HepG2 (cell line): ENCODE measurements around the gene DOC2A. TPM values are rescaled to one million over a fixed set of nuclear protein-coding genes. Genes with fewer than 3 reads are reported as not detected.
A peak's percentile ranks its signal among the peaks of the same experiment; 100 is the strongest.

ENCODE experiments used
- ATAC-seq: fragments of 200-7000 bp; cut with Tn5 transposase; 3 replicates; pipeline ENCODE4 v1.9.1; 2020; ENCODE audit warnings: mild to moderate bottlenecking, moderate library complexity
- BruUV-seq: library from RNA; stranded (reverse); fragments of 400-500 nt; replicated peaks from 2 replicates; lab custom pipeline; 2021; lab: Mats Ljungman, UMichigan
- CTCF ChIA-PET: fragments of 300-600 bp; formaldehyde crosslinking; extraction: SDS; loops from one replicate; lab custom pipeline; 2021; ENCODE audit warnings: low total read pairs, inconsistent platforms, low intra/inter-chr PET ratio; lab: Yijun Ruan, JAX
- POLR2A ChIA-PET: fragments of 350-600 bp; sonication (Branson Sonifier 250); formaldehyde crosslinking; loops from one replicate; lab custom pipeline; 2020; ENCODE audit warnings: antibody characterized with exemption, inconsistent platforms; lab: Yijun Ruan, JAX
- DNase-seq: peaks from one replicate; pipeline ENCODE4 v3.0.0-alpha.2; 2015; ENCODE audit warnings: low spot score
- FAIRE-seq: peaks from 3 replicates; lab custom pipeline; 2011; peaks lifted over from hg19 to GRCh38; lab: Jason Lieb, UNC
- H2AFZ ChIP-seq: one replicate; pipeline ENCODE4 v1.6.1; 2011; ENCODE audit warnings: low read length, inconsistent platforms
- H3K27ac ChIP-seq: fragments of 300-600 bp; 3 replicates; pipeline ENCODE4 v1.8.0; 2011; ENCODE audit warnings: mixed run types, mild to moderate bottlenecking, mixed read lengths, low read length, inconsistent platforms; ENCODE audit not compliant: insufficient read depth; ENCODE audit errors: extremely low read length
- H3K27me3 ChIP-seq, 2 experiments: fragments of 200-600 bp in 1 of 2; 2 replicates in 1 of 2; 3 replicates in 1 of 2; pipeline versions ENCODE4 v1.6.0 to v1.8.0; 2011; ENCODE audit warnings: low read length in 2 of 2, mild to moderate bottlenecking in 2 of 2, moderate library complexity in 2 of 2, inconsistent platforms in 1 of 2; ENCODE audit not compliant: insufficient read depth in 2 of 2, control insufficient read depth in 1 of 2
- H3K36me3 ChIP-seq, 2 experiments: fragments of 200-600 bp in 1 of 2; replicated peaks in 1 of 2; 2 replicates in 1 of 2; 3 replicates in 1 of 2; pipeline versions ENCODE4 v1.5.1 to v1.8.0; 2011; ENCODE audit warnings: low read length in 2 of 2, inconsistent platforms in 1 of 2; ENCODE audit not compliant: insufficient read depth in 2 of 2, control insufficient read depth in 1 of 2
- H3K4me1 ChIP-seq: 2 replicates; pipeline ENCODE4 v1.5.1; 2012; ENCODE audit warnings: low read length, inconsistent platforms; ENCODE audit not compliant: insufficient read depth
- H3K4me2 ChIP-seq: 2 replicates; pipeline ENCODE4 v1.6.0; 2011; ENCODE audit warnings: low read depth, low read length, inconsistent platforms
- H3K4me3 ChIP-seq, 3 experiments: fragments of 200-600 bp in 1 of 3; sonication (generic), shearing (Covaris generic) in 1 of 3; replicated peaks in 1 of 3; 2 replicates each; pipeline ENCODE4 v1.5.1; 2011 to 2016; ENCODE audit warnings: low read length in 3 of 3, inconsistent platforms in 2 of 3, low read depth in 2 of 3, mild to moderate bottlenecking in 2 of 3, control low read depth in 1 of 3, mixed read lengths in 1 of 3; ENCODE audit not compliant: insufficient read depth in 1 of 3
- H3K79me2 ChIP-seq: one replicate; pipeline ENCODE4 v1.6.1; 2011; ENCODE audit warnings: low read length, inconsistent platforms; ENCODE audit not compliant: insufficient read depth
- H3K9ac ChIP-seq: 2 replicates; pipeline ENCODE4 v1.6.0; 2011; ENCODE audit warnings: mild to moderate bottlenecking, low read depth, low read length, inconsistent platforms; ENCODE audit not compliant: insufficient read depth
- H3K9me3 ChIP-seq: 2 replicates; pipeline ENCODE4 v1.5.1; 2012; ENCODE audit warnings: mild to moderate bottlenecking, low read length
- H4K20me1 ChIP-seq: 2 replicates; pipeline ENCODE4 v1.6.0; 2011; ENCODE audit warnings: inconsistent platforms, mild to moderate bottlenecking, low read length, moderate library complexity; ENCODE audit not compliant: insufficient read depth
- ARNT2 ChIP-seq: sonication (generic); formaldehyde crosslinking; IDR thresholded peaks from 2 replicates; pipeline ENCODE4 v1.8.0; 2022; ENCODE audit warnings: mild to moderate bottlenecking, low read depth, missing genetic modification reagents, moderate library complexity
- TRAFD1 ChIP-seq: sonication (generic); formaldehyde crosslinking; IDR thresholded peaks from 2 replicates; pipeline ENCODE4 v1.5.1; 2020; ENCODE audit warnings: missing genetic modification reagents, mild to moderate bottlenecking, borderline replicate concordance
- ZFP91 ChIP-seq: sonication (generic); formaldehyde crosslinking; IDR thresholded peaks from 2 replicates; pipeline ENCODE4 v1.9.0; 2022; ENCODE audit warnings: missing genetic modification reagents, mild to moderate bottlenecking, borderline replicate concordance
- ZSCAN25 ChIP-seq: sonication (generic); formaldehyde crosslinking; IDR thresholded peaks from 2 replicates; pipeline ENCODE4 v1.8.0; 2022; ENCODE audit warnings: mild to moderate bottlenecking, missing genetic modification reagents
- WGBS: methylation state at CpG from one replicate; pipeline ENCODE4 v1.1.6; 2017; ENCODE audit warnings: low lambda C conversion rate; 5-methylcytosine and 5-hydroxymethylcytosine counted together
- in situ Hi-C: cut with HindIII; loops from 2 replicates; pipeline ENCODE4 v1.10.0; 2017; ENCODE audit warnings: low pct_unique_long_range_greater_than_20kb; ENCODE audit not compliant: extremely low pct_ligation_motif_present
- intact Hi-C: fragments of 100-400 bp; cut with micrococcal nuclease; formaldehyde crosslinking; loops from one replicate; pipeline ENCODE4 v1.10.0; 2022; ENCODE audit not compliant: unreplicated experiment
- polyA plus RNA-seq, 8 experiments: library from polyadenylated mRNA; depleted of rRNA in 3 of 8; stranded (reverse) in 7 of 8; unstranded in 1 of 8; fragments of >200 nt; fragmentation: Illumina TruSeq in 4 of 8; extraction: Trizol in 4 of 8; gene quantifications; 2 replicates each; pipeline versions ENCODE4 v1.2.1 to v1.2.3, GENCODE V29; 2011 to 2016; ENCODE audit warnings: low read depth in 4 of 8, missing spikeins in 1 of 8, mixed read lengths in 1 of 8; ENCODE audit not compliant: insufficient read depth in 1 of 8
- total RNA-seq, 5 experiments: library from RNA; depleted of rRNA; stranded (reverse); fragments of >200 nt; fragmentation: Illumina TruSeq; extraction: Trizol; gene quantifications; 2 replicates each; pipeline ENCODE4 v1.2.3, GENCODE V29; 2016; ENCODE audit warnings: low read depth in 1 of 5

Gene DOC2A
- total and polyA plus RNA-seq, 2 of the 13 experiments (the other 11 are each of a cell fraction or from before 2014, with no cell fraction given), result 0.15 to 0.55 TPM

GRCh38 chr16:30030841-30031413, 20.1 kb upstream of the DOC2A start, which contains the start of gene TLCD3B:
TLCD3B (minus strand) TSS chr16:30031271; CDS start chr16:30030527, 744 bp downstream.
- Histone ChIP-seq H3K36me3 (no peaks in the 10 kb centered on the region), H3K27me3 (peaks cover 19 to 64% of the 10 kb centered on the region in 2 experiments), H3K79me2 (no peaks in the 10 kb centered on the region), H3K27ac (no peak within 1 kb of the TSS), H3K9me3 (no peaks in the 10 kb centered on the region), H2AFZ (no peak within 1 kb of the TSS), H3K9ac (no peak within 1 kb of the TSS), H3K4me2 (peak within 1 kb of the TSS; percentile 33), H3K4me3 (peak within 1 kb of the TSS in 1 of 3 experiments; percentile 18; a peak in 1 of 6 replicates), H3K4me1 (peaks cover 23% of the 10 kb centered on the region), H4K20me1 (no peaks in the 10 kb centered on the region; the same call in 1 of the 2 replicates)
- intact Hi-C loops, result loop anchor here (5.0 kb wide), 1 partner anchor 329 kb away; no protein-coding TSS in a partner anchor
- CTCF ChIA-PET, result interaction anchor here (1.2 to 2.7 kb wide), 2 partner anchors 24 to 331 kb away, joined by 4 to 11 read pairs; no protein-coding TSS in a partner anchor
- FAIRE-seq, result no peak
- BruUV-seq, result no TSS peak
- no peak for DNase-seq
- in situ Hi-C loops, result loop anchor here (10.0 kb wide), 1 partner anchor 336 kb away; no protein-coding TSS in a partner anchor
- peak; percentile 19; the same call in 1 of the 3 replicates for ATAC-seq
- TF ChIP-seq TRAFD1 (CRISPR knock-in tag) (no peak), ZSCAN25 (CRISPR knock-in tag) (no peak), ZFP91 (CRISPR knock-in tag) (peak; percentile 89), ARNT2 (no peak)
- WGBS, result 8% methylated on average over 25 of the region's 27 CpGs
- POLR2A ChIA-PET, result interaction anchor here (1.0 kb wide), 1 partner anchor 385 kb away, joined by 3 read pairs; no protein-coding TSS in a partner anchor
